GM03348 (cell line): ENCODE data around the gene C1orf21.

ENCODE experiments used
- DNase-seq: peaks from one replicate; pipeline ENCODE4 v3.0.0; 2012; ENCODE audit warnings: low spot score

C1orf21 gene

DNA sequence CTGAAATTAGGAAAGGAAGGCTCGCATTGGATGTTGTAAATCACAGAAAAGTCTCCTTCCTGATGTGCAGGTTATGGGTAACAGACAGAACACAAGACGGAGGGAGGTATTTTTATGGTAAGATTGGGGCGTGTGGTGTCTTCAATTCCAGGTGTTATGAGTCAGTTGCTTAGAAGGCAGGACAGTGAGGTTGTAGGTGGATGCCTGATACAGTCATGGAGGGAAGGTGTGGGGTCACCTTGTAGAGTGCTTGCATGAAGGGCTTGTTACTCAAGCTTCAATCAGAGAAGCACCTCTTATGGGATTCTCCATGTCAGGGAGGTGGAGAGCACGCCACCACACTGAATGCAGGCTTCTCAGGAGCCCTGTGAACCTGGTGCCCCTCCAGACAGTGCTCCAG lies 63.1 kb downstream of the C1orf21 start:
- DNase-seq = no peak

GRCh38 chr1:184455786-184456185 lies 69.0 kb downstream of the C1orf21 start:
- DNase-seq = no peak

DNA sequence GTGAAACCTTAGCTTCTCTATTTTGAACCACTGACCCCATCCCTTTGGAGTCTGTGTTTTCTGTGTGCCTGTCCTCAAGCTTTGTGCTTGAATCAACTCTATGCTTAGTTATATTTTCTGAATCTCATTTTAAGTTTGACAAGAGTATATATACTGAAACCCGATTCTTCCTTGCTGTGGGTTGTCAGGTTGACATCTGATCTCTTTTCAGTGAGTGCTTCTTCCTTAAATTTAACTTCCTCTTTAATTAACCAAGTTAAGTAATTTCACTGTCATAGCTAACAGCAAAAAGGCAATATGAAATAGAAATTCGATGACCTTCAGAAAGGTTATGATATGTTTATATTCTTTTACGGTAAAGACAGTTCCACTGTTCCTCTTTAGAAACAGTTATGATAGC lies 69.4 kb downstream of the C1orf21 start:
- no peak for DNase-seq

DNA sequence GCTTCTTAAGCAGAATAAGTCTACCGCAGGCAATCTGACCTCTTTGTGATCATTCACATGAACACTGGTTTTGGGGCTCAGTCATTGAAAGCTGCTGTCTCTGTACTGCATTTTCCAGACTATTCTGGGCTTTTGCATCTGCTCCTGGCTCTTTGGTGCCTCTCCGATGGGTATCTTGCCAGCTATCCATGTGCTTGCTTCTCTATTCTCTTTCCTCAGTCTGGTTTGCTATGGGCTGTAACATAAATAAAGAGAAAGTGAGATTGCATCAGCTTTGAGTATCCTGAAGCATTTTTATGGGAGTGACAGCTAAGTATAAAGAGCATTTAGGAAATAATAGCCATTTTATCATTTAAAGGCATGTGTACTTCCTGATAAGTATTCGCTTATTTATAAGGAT lies 70.7 kb downstream of the C1orf21 start:
- DNase-seq = peak; percentile 33

GRCh38 chr1:184461321-184461720 lies 74.5 kb downstream of the C1orf21 start:
- DNase-seq = no peak

- DNase-seq = no peak
These were observed 75.3 kb downstream of the C1orf21 start for GRCh38 chr1:184462155-184462554.

DNA sequence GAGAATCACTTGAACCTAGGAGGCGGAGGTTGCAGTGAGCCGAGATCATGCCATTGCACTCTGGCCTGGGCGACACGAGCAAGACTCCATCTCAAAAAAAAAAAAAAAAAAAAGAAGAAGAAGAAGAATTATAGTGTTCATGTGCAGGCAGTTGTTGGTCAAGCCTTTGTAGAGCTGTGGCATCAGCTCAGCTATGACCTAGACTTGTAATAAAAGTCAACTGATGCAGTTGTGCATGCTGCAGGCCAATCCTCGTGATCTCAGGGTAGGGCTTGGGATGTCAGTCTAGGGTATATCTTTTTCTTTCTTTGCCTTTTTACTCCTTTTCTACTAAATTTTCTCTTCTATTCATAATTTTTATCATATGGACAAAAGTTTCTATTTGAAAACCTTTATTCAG lies 76.2 kb downstream of the C1orf21 start:
- no peak for DNase-seq

GRCh38 chr1:184463680-184464079 lies 76.9 kb downstream of the C1orf21 start:
- DNase-seq = no peak

DNA sequence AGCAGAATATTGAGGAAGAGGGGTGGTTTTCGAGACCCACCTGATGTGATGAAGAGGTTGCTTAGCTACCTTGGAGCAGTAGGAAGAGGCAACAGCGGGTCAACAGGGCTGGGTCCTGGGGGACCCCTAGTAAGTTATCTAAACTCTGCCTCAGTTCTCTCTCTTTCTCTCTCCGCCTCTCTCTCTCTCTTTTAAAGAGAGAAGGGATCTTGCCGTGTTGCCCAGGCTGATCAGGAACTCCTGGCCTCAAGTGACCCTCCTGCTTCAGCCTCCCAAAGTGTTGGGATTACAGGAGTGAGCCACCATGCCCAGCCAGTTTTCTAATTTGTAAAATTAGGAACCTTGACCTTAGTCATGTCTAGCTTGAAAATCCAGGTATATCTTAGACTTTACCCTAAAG lies 77.9 kb downstream of the C1orf21 start:
- no peak for DNase-seq

DNA sequence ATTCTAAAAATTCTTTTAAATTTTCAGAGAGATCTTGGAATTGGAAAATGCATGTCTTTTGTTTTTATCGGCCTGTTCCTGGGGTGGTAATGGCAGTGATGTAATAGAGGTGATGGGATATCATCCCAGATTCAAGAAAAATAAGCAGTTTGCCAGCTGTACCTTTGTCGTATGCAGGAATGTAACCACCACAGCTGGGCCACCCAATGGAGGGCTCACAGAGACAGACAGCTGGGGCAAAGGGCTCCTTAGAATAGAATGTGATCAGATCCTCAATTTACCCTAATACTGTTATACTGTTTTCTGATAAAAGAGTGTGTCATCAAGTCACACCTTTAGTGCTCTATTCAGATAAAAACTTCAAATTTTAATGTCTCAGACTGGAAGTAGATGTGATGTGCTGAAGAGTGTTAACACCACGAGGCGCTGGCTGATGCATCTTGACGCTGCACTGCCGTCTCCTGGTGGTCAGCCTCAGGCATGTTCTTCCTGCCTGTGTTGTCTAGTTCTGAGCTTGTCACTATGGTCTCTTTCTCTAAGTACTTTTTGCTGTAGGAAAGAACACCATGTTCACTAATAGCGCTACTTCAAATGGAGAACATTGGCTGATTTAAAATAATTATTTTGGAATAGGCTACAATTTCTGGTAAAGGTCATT lies 78.8 kb downstream of the C1orf21 start:
- no peak for DNase-seq

DNA sequence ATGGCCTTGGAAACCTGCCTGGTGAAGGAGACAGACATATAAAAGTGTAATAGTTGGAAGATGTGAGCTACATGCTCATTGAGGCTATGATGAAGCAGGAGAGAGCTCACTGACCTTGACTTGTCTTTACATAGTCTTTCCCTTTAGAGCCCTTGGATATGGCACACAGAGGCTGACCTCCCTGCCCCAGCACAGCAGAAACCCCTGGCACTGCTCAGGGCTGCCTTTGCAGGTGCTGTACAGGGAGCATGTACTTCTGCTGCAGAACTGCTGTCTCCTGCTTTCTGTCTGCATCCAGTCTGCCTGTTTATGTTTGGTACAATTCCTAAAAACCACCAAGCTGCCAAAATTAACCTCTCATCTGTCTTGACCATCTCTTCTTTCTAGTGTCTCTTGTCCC lies 80.5 kb downstream of the C1orf21 start:
- DNase-seq = no peak

GRCh38 chr1:184469396-184469795 lies 82.6 kb downstream of the C1orf21 start:
- no peak for DNase-seq

DNA sequence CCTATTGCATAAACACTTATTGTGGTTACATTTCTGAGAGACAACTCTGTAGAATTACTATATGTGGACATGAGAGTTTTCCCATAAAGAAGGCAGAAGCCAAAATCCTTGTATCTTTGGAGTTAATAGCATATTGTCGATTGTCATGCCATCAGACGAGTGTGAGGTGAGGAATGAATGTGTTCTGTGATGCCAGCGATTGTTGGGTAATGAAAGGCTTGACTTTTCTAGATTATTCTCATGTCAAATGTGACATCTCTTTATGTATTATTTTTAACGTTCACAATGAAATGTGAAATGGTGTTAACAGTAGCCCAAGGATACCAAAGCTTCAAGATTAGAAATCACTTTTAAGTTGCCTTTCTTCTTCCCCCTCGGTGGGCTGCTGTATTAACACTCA lies 84.9 kb downstream of the C1orf21 start:
- no peak for DNase-seq

GRCh38 chr1:184472136-184472535 lies 85.3 kb downstream of the C1orf21 start:
- DNase-seq = no peak

GRCh38 chr1:184473176-184473966 lies 86.5 kb downstream of the C1orf21 start:
- no peak for DNase-seq

GRCh38 chr1:184476187-184476586 lies 89.4 kb downstream of the C1orf21 start:
- DNase-seq = no peak

DNA sequence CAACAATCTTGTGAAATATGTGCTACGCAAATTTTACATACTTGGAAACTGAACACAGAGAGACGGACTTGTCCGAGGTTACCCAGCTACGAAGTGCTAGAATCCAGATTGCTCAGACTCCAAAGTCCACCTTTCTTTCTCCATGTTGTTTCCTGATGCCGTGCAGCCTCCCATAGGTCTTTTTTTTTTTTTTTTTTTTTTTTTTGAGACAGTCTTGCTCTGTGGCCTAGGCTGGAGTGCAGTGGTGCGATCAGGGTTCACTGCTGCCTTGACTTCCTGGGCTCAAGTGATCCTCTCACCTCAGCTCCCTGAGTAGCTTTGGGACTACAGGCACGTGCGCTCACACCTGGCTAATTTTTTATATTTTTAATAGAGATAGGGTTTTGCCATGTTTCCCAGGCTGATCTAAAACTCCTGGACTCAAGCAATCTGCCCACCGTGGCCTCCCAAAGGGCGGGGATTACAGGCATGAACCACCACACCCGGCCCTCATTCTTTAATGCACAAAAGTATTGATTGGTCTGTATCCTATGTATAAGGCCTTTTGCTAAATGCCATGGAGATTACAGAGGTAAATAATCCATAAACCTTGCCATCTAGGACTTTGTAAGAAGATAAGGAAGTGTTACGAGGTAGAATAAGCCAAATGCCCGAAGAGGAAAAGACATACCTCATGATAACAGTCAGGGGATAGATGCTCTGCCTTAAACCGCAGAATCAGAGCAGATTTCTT lies 92.8 kb downstream of the C1orf21 start:
- no peak for DNase-seq

GRCh38 chr1:184480736-184481135 lies 93.9 kb downstream of the C1orf21 start:
- DNase-seq = no peak

DNA sequence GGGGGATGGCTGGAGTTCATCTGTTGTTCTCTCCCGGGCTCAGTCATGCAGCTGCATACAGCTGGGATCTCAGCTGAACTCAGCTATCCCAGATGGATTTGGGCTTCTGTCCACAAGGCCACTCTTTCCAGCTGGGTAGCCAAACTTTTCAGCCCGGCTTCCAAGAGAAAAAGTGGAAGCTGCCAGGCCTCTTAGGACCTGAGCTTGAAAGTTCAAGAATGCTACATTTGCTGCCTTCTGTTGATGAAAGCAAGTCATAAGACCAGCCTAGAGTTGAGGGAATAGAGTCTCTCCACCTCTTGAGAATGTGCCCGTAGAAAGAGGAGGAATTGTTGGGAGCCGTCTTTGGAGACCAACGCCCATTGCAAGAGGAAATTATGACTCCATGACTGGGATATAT lies 95.3 kb downstream of the C1orf21 start:
- no peak for DNase-seq

GRCh38 chr1:184483101-184483683 lies 96.4 kb downstream of the C1orf21 start:
- DNase-seq = peak; percentile 55

DNA sequence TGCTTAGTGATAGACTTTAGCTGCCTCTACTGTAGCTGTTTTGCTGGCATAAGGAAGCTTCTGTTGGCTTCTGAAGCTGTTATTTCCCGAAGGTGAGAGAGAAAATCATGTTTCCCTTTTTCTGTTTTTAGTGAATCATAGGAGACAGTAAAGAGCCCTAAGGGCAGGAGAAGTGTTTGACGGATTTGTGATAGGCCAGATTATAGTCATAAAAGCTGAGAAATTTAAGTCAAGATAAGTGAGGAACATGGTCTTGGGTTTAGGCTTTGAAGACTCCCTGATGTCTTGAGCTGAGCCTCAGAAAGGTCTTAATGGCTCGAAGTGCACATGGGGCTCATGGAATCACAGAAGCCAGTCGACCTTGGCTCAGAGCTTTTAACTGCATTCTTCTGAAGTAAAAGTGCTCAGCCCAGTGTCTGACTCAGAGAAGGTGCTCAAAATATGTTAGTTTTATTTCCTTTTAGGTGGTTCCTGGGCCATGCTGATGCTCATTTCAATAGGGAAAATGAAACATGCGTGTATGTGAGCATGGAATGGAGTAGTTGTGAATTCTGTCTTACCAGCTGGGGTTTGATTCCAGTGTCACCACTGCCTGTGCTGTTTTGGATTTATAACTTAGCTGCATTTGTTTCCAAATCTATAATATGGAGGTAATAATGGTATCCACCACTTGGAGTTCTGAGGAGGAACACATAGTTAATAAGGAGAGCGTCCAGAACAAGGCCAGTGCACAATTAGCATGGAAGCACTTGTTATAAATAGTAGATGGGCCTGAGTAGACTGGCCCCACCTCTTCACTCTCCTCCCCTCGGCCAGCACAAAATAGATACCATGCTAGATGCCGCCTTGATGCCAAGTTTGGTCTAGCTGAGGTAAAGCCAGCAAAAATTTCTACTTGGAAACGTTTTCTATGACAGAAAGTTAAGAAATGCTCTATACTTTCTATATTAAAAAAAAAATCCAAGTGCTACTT lies 99.2 kb downstream of the C1orf21 start:
- DNase-seq = no peak
